RWPE2 (cell line): Measurements from ENCODE around the gene TTLL13.

Source experiments
- ATAC-seq: fragments of 200-7000 bp; cut with Tn5 transposase; 3 replicates; pipeline ENCODE4 v1.9.1; 2021; ENCODE audit warnings: low read depth
- DNase-seq: peaks from one replicate; pipeline ENCODE4 v3.0.0-alpha.2; 2020; ENCODE audit warnings: low spot score
- H3K27ac ChIP-seq: fragments of 450-650 bp; 2 replicates; pipeline ENCODE4 v1.5.1; 2017; ENCODE audit warnings: mild to moderate bottlenecking; ENCODE audit not compliant: poor library complexity, severe bottlenecking
- H3K27me3 ChIP-seq: fragments of 250-450 bp; sonication (Bioruptor Pico); 2 replicates; pipeline ENCODE4 v1.5.1; 2021; ENCODE audit warnings: mild to moderate bottlenecking, moderate library complexity; ENCODE audit not compliant: insufficient read depth, poor library complexity, severe bottlenecking
- H3K36me3 ChIP-seq: fragments of 250-450 bp; sonication (Bioruptor Pico); 2 replicates; pipeline ENCODE4 v1.5.1; 2020; ENCODE audit warnings: low read depth, mild to moderate bottlenecking, moderate library complexity
- H3K4me1 ChIP-seq: fragments of 250-450 bp; sonication (Bioruptor Pico); 2 replicates; pipeline ENCODE4 v1.5.1; 2021; ENCODE audit warnings: mild to moderate bottlenecking, moderate library complexity; ENCODE audit not compliant: insufficient read depth, poor library complexity, severe bottlenecking
- H3K4me3 ChIP-seq: fragments of 250-450 bp; sonication (Bioruptor Pico); 2 replicates; pipeline ENCODE4 v1.5.1; 2021; ENCODE audit warnings: mild to moderate bottlenecking, moderate library complexity; ENCODE audit not compliant: severe bottlenecking
- H3K9me3 ChIP-seq: fragments of 250-450 bp; sonication (Bioruptor Pico); 2 replicates; pipeline ENCODE4 v1.5.1; 2021; ENCODE audit warnings: mild to moderate bottlenecking, moderate library complexity; ENCODE audit not compliant: severe bottlenecking
- TF ChIP-seq, protein P1 (sequence below): fragments of 450-650 bp; IDR thresholded peaks from one replicate; pipeline ENCODE4 v1.5.1; 2017; ENCODE audit warnings: mild to moderate bottlenecking, moderate library complexity; ENCODE audit not compliant: poor library complexity, severe bottlenecking

Gene TTLL13

DNA sequence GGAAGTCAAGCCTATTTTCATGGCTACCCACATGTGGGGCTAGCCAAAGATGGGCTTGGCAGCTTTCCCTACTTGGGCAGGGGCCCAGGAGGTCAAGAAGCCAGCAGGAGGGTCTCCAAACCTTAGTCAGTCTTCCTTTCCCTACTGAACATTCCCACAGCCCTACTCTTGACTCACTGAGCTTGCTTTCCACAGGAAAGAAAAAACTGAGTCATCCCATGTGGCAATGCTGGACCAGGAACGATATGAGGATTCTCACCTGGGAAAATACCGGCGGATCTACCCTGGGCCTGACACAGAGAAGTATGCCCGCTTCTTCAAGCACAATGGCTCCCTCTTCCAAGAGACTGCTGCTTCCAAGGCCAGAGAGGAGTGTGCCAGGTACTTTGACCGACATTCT lies 12.5 kb downstream of the TTLL13 start:
- Histone ChIP-seq H3K27ac (peak overlapping the region; percentile 55), H3K4me1 (peaks cover 18% of the 10 kb centered on the region), H3K4me3 (no peak overlapping the region), H3K9me3 (no peaks in the 10 kb centered on the region), H3K27me3 (no peaks in the 10 kb centered on the region), H3K36me3 (peaks cover 4% of the 10 kb centered on the region)
- DNase-seq = no peak
- TF ChIP-seq, protein P1, sequence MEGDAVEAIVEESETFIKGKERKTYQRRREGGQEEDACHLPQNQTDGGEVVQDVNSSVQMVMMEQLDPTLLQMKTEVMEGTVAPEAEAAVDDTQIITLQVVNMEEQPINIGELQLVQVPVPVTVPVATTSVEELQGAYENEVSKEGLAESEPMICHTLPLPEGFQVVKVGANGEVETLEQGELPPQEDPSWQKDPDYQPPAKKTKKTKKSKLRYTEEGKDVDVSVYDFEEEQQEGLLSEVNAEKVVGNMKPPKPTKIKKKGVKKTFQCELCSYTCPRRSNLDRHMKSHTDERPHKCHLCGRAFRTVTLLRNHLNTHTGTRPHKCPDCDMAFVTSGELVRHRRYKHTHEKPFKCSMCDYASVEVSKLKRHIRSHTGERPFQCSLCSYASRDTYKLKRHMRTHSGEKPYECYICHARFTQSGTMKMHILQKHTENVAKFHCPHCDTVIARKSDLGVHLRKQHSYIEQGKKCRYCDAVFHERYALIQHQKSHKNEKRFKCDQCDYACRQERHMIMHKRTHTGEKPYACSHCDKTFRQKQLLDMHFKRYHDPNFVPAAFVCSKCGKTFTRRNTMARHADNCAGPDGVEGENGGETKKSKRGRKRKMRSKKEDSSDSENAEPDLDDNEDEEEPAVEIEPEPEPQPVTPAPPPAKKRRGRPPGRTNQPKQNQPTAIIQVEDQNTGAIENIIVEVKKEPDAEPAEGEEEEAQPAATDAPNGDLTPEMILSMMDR = no peak
- peak; percentile 70 for ATAC-seq

- H3K27ac ChIP-seq = peak overlapping the region; percentile 55
Observed at GRCh38 chr15:90262426-90262825, 13.1 kb downstream of the TTLL13 start.

DNA sequence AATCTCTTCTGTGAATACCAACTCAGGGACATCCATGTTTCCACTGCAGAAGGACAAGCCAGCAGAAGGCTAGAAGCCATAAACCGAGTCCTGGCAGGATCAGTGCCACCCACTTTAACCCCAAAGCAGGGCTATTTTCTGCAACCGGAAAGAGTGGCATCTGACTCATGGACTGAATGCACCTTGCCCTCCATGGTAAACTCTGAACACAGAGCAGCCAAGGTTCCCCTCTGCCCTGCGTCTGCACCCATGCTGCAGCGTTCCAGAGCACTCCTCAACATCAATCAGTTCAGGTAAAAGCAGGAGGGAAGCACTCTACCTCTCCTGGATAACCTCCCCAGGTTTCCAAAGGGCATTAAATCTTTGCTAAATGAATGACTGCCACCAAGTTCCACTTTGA lies 15.3 kb downstream of the TTLL13 start:
- H3K4me3 ChIP-seq = peak overlapping the region; percentile 87
- peak overlapping the region; percentile 79 for H3K27ac ChIP-seq
- DNase-seq (no peak), ATAC-seq (peak; percentile 11)
- H3K9me3 ChIP-seq = no peaks in the 10 kb centered on the region
- TF ChIP-seq, protein P1 = no peak
- peaks cover 29% of the 10 kb centered on the region for H3K36me3 ChIP-seq
- H3K27me3 ChIP-seq = no peaks in the 10 kb centered on the region
- H3K4me1 ChIP-seq = peaks cover 31% of the 10 kb centered on the region

More at GRCh38 chr15:90262426-90262825, 13.1 kb downstream of the TTLL13 start:
- H3K4me1 ChIP-seq = peaks cover 23% of the 10 kb centered on the region
- no peak overlapping the region for H3K4me3 ChIP-seq
- TF ChIP-seq, protein P1 = no peak
- DNase-seq (no peak), ATAC-seq (no peak)
- no peaks in the 10 kb centered on the region for H3K9me3 ChIP-seq
- H3K36me3 ChIP-seq = peaks cover 10% of the 10 kb centered on the region
- H3K27me3 ChIP-seq = no peaks in the 10 kb centered on the region

GRCh38 chr15:90265271-90266060 lies 16.1 kb downstream of the TTLL13 start, which contains the start of gene NGRN:
TSS of gene NGRN (plus strand) at chr15:90265672. CDS start at chr15:90265713, 41 bp downstream.
- peak within 1 kb of the TSS; percentile 79 for H3K27ac ChIP-seq
- peak; percentile 94 for DNase-seq
- peak; percentile 81 for ATAC-seq
- peak within 1 kb of the TSS; percentile 87 for H3K4me3 ChIP-seq
- H3K27me3 ChIP-seq = no peaks in the 10 kb centered on the region
- TF ChIP-seq, protein P1 = no peak
- no peaks in the 10 kb centered on the region for H3K9me3 ChIP-seq
- H3K36me3 ChIP-seq = peaks cover 37% of the 10 kb centered on the region
- H3K4me1 ChIP-seq = peaks cover 31% of the 10 kb centered on the region

DNA sequence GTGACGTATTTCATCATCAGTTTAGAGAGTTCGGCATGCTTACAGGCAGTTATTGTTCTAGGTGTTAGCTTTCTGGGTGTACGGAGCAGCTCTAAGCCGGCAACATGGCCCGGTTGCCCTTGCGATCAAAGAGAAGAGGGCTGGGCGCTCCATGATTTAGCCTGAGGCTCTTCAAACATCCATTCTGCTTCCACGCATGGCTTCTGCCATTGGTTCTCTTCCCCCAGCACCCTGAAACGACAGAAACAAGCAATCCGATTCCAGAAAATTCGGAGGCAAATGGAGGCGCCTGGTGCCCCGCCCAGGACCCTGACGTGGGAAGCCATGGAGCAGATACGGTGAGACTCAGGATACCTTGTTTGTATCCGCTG lies 16.7 kb downstream of the TTLL13 start:
- peak overlapping the region; percentile 79 for H3K27ac ChIP-seq
- H3K4me1 ChIP-seq = peaks cover 31% of the 10 kb centered on the region
- TF ChIP-seq, protein P1 = no peak
- peak overlapping the region; percentile 87 for H3K4me3 ChIP-seq
- ATAC-seq = peak; percentile 38
- peaks cover 43% of the 10 kb centered on the region for H3K36me3 ChIP-seq
- no peaks in the 10 kb centered on the region for H3K27me3 ChIP-seq
- no peaks in the 10 kb centered on the region for H3K9me3 ChIP-seq
- DNase-seq = no peak
